ENCODE results near the gene HIF3A.

Gene HIF3A

DNA sequence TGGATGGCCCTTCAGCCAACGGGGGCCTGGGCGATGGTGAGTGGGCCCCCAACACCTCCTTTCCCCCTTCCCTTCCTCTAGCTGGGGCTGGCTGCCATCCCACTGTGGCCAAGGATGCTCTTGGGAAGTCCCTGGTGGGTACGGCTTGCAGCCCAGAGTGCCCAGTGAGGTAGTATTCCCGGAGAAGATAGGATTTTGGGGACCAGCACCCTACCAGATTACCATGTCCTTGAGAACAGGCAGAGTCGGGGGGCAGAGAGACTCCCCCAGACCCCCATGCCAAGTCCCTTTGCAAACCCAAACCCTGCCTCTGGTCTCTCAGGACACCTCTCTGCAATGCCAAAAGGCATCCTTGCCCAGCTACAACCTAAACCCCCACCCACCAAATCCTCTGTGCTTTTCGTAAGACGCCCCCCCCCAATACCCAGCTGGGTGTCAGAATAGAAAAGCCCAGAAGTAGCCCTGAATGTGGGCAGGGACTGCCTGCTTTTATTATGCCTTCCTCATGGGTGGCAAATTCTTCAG lies 1.7 kb downstream of the HIF3A start:
- no peak overlapping the region for H3K4me3 ChIP-seq (ENCODE audit: low read depth, low read length)
- no peak for DNase-seq (ENCODE audit: low read depth)
- no peak for TF ChIP-seq POLR2A (IDR thresholded peaks at IDR 0.05; ENCODE audit: extremely low read depth, insufficient read length)
- TF ChIP-seq, protein P1, sequence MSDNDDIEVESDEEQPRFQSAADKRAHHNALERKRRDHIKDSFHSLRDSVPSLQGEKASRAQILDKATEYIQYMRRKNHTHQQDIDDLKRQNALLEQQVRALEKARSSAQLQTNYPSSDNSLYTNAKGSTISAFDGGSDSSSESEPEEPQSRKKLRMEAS (IDR thresholded peaks at IDR 0.05; ENCODE audit: low read depth, low read length) = no peak
- TF ChIP-seq, protein P2, sequence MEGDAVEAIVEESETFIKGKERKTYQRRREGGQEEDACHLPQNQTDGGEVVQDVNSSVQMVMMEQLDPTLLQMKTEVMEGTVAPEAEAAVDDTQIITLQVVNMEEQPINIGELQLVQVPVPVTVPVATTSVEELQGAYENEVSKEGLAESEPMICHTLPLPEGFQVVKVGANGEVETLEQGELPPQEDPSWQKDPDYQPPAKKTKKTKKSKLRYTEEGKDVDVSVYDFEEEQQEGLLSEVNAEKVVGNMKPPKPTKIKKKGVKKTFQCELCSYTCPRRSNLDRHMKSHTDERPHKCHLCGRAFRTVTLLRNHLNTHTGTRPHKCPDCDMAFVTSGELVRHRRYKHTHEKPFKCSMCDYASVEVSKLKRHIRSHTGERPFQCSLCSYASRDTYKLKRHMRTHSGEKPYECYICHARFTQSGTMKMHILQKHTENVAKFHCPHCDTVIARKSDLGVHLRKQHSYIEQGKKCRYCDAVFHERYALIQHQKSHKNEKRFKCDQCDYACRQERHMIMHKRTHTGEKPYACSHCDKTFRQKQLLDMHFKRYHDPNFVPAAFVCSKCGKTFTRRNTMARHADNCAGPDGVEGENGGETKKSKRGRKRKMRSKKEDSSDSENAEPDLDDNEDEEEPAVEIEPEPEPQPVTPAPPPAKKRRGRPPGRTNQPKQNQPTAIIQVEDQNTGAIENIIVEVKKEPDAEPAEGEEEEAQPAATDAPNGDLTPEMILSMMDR (IDR thresholded peaks at IDR 0.05; ENCODE audit: low read depth, low read length) = no peak
- TF ChIP-seq MYC (IDR thresholded peaks at IDR 0.05; ENCODE audit: low read depth, low read length) = no peak

DNA sequence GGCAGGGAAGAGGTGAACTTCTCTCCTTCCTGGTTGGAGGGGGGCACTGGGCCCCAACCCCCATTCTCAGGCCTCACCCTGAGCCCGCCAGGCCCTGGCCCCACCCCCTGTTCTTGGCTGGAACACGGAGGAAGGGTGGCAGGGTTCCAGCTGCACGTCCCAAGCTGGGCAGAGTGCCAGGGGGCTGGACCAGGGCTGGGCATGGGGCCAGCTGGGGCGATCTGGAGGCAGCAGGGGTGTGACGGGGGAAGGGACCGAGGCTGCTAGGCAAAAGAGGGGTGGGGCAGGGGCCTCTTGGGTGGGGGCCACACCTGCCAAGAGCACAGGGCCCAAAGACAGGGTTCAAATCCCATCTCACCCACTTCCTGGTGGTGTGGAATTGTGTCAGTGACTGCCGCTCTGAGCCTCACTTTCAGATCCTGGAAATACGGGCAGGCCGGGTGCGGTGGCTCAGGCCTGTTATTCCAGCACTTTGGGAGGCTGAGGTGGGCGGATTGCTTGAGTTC lies 2.2 kb downstream of the HIF3A start:
- DNase-seq (ENCODE audit: low read depth) = no peak

DNA sequence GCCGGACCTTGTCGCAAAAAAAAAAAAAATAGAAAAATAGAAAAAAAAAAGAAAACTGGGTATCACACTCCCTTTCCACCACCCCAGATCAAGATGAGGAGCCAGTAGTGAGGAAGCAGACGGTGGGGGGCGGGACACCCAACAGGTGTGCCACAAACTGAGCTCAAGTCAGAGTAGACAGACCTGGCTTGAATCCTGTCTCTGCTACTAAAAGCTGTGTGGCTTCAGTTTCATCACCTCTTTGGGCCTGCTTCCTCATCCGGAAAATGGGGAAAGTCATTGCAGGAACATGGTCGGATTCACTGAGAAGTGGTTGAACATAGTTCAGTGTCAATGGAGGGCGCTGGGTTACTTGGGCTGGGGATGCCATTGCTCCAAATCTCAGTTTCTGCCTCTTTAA lies 2.9 kb downstream of the HIF3A start:
- TF ChIP-seq MYC (IDR thresholded peaks at IDR 0.05; ENCODE audit: low read depth, low read length) = no peak
- TF ChIP-seq, protein P2 (IDR thresholded peaks at IDR 0.05; ENCODE audit: low read depth, low read length) = no peak
- TF ChIP-seq POLR2A (IDR thresholded peaks at IDR 0.05; ENCODE audit: extremely low read depth, insufficient read length) = no peak
- TF ChIP-seq, protein P1 (IDR thresholded peaks at IDR 0.05; ENCODE audit: low read depth, low read length) = no peak
- no peak for DNase-seq (ENCODE audit: low read depth)
- no peak overlapping the region for H3K4me3 ChIP-seq (ENCODE audit: low read depth, low read length)

More for the DNA sequence above, 2.2 kb downstream of the HIF3A start:
- no peak overlapping the region for H3K4me3 ChIP-seq (ENCODE audit: low read depth, low read length)
- no peak for TF ChIP-seq MYC (IDR thresholded peaks at IDR 0.05; ENCODE audit: low read depth, low read length)
- TF ChIP-seq, protein P1 (IDR thresholded peaks at IDR 0.05; ENCODE audit: low read depth, low read length) = no peak
- TF ChIP-seq POLR2A (IDR thresholded peaks at IDR 0.05; ENCODE audit: extremely low read depth, insufficient read length) = no peak
- TF ChIP-seq, protein P2 (IDR thresholded peaks at IDR 0.05; ENCODE audit: low read depth, low read length) = no peak

DNA sequence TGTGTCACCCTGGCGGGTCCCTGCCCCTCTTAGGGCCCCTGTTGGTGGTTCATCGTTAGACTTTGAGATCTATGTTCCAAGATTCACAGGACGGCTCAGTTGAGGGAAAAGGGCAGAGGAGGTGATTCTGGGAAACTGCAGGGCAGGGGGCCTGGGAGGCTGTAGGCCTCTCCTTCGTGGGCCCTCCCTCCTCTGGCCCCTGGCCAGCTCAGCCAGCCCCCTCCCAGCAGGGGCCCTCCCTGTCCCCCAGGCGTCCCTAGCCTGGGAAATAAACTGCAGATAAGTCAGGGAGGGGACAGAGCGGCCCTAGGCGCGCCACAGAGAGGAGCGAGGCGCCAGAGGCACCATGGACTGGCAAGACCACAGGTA lies 6.5 kb downstream of the HIF3A start:
- DNase-seq (ENCODE audit: low read depth) = no peak
- H3K4me3 ChIP-seq (ENCODE audit: low read depth, low read length) = no peak overlapping the region
- TF ChIP-seq MYC (IDR thresholded peaks at IDR 0.05; ENCODE audit: low read depth, low read length) (no peak), POLR2A (IDR thresholded peaks at IDR 0.05; ENCODE audit: extremely low read depth, insufficient read length) (no peak)
- TF ChIP-seq, protein P2 (IDR thresholded peaks at IDR 0.05; ENCODE audit: low read depth, low read length) = no peak
- TF ChIP-seq, protein P1 (IDR thresholded peaks at IDR 0.05; ENCODE audit: low read depth, low read length) = no peak

DNA sequence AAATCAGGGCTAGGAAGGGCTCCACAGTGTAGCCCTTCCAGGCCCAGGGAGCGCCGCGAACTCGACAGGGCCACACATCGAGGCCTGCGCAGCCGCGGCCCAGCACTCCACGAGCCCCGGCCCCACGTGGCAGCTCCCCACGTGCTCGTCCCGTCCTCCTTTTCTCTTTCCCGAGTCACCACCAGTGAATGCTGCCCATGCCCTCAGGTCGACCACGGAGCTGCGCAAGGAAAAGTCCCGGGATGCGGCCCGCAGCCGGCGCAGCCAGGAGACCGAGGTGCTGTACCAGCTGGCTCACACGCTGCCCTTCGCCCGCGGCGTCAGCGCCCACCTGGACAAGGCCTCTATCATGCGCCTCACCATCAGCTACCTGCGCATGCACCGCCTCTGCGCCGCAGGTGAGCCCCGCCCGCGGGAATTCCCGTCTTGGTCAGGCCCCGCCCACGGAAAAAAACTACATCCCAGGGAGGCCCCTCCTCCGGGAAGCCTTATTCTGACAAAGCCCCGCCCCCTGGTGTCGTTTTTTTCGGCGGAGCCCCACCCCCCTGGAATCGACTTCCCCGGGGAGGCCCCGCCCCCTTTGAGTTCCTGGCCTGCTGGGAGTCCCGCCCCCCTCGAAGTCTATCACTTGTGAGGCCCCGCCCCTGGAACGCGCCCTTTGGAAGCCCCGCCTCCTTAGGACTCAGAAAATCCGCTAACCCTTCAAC lies 7.0 kb downstream of the HIF3A start:
- H3K4me3 ChIP-seq (ENCODE audit: low read depth, low read length) = no peak overlapping the region
- TF ChIP-seq MYC (IDR thresholded peaks at IDR 0.05; ENCODE audit: low read depth, low read length) = no peak
- TF ChIP-seq, protein P2 (IDR thresholded peaks at IDR 0.05; ENCODE audit: low read depth, low read length) = no peak
- no peak for DNase-seq (ENCODE audit: low read depth)

Measured in NB4 (cell line).